Gastroesophageal sphincter (tissue), 3 donors: ENCODE measurements around the gene PPP2CA.
"Not testable (repeated sequence)": the region's sequence is repeated elsewhere in the genome, so short reads cannot be mapped to it uniquely, and the experiment has no call there.

ENCODE experiments used
- CTCF ChIP-seq, 4 experiments: fragments of 200-600 bp in 2 of 4; fragments of 450-650 bp in 2 of 4; sonication (generic) in 1 of 4; IDR thresholded peaks; one replicate each; pipeline ENCODE4 v1.5.1; 2017 to 2019; ENCODE audit warnings: antibody characterized with exemption in 4 of 4, mild to moderate bottlenecking in 2 of 4, moderate library complexity in 2 of 4
- POLR2A ChIP-seq, 2 donors: fragments of 450-650 bp; IDR thresholded peaks; one replicate each; pipeline ENCODE4 v1.6.1; 2017; ENCODE audit warnings: antibody characterized with exemption in 2 of 2, mild to moderate bottlenecking in 2 of 2, moderate library complexity in 1 of 2
- POLR2AphosphoS5 ChIP-seq: sonication (generic); formaldehyde crosslinking; IDR thresholded peaks from one replicate; pipeline ENCODE4 v1.6.1; 2017; ENCODE audit warnings: antibody characterized with exemption

DNA sequence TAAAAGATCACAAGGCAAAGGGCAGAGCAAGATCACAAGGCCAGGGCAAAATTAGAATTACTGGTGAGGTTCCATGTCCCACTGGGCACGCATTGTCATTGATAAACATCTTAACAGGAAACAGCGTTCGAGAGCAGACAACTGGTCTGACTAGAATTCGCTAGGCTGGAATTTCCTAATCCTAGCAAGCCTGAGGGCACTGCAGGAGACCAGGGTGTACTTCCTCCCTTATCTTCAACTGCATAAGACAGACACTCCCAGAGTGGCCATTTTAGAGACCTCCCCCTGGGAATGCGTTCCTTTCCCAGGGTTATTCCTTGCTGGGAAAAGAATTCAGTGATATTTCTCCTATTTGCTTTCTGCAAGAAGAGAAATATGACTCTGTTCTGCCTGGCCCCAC lies 36.8 kb upstream of the PPP2CA start:
- not testable (repeated sequence) for TF ChIP-seq POLR2AphosphoS5; CTCF (IDR thresholded peaks at IDR 0.05); POLR2A (IDR thresholded peaks at IDR 0.05)
